Activated CD8-positive, alpha-beta memory T cell treated with anti-CD3 and anti-CD28 coated beads for 36 hours (primary cell): ENCODE results near the gene INPP5D. TPM values are rescaled to one million over a fixed set of nuclear protein-coding genes. Genes with fewer than 3 reads are reported as not detected.

ENCODE experiments used
- CTCF ChIA-PET: fragments of 350-600 bp; sonication (Branson Sonifier 250); formaldehyde crosslinking; loops from one replicate; lab custom pipeline; 2021; ENCODE audit warnings: antibody characterized with exemption; lab: Charles Lee
- POLR2A ChIA-PET: fragments of 350-600 bp; sonication (Branson Sonifier 250); formaldehyde crosslinking; loops from one replicate; lab custom pipeline; 2021; ENCODE audit warnings: antibody characterized with exemption; lab: Charles Lee
- total RNA-seq, 2 experiments: library from RNA; stranded (reverse); gene quantifications; one replicate each; pipeline ENCODE4 v1.2.3, GENCODE V29; 2021

Gene INPP5D
- total RNA-seq, 2 experiments from 2014 or later = 43.1 to 46.5 TPM

DNA sequence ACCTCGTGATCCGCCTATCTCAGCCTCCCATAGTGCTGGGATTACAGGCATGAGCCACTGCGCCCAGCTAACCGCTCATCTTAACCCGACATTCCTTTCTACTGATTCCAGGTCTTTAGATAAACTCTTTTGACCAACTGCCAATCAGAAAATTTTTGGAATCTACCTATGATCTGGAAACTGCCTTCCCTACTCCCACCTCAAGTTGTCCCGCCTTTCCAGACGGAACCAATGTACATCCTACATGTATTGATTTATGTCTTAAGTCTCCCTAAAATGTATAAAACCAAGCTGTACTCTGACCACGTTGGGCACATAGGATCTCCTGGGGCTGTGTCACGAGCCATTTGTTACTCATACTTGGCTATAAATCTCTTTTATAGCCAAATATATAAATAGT is 30.8 kb upstream of the INPP5D start:
- POLR2A ChIA-PET = no interaction called here
- CTCF ChIA-PET = interaction anchor here (1.0 to 1.3 kb wide), 4 partner anchors 31 to 154 kb away, joined by 3 to 4 read pairs (median 3); partner anchors contain the start of gene INPP5D

DNA sequence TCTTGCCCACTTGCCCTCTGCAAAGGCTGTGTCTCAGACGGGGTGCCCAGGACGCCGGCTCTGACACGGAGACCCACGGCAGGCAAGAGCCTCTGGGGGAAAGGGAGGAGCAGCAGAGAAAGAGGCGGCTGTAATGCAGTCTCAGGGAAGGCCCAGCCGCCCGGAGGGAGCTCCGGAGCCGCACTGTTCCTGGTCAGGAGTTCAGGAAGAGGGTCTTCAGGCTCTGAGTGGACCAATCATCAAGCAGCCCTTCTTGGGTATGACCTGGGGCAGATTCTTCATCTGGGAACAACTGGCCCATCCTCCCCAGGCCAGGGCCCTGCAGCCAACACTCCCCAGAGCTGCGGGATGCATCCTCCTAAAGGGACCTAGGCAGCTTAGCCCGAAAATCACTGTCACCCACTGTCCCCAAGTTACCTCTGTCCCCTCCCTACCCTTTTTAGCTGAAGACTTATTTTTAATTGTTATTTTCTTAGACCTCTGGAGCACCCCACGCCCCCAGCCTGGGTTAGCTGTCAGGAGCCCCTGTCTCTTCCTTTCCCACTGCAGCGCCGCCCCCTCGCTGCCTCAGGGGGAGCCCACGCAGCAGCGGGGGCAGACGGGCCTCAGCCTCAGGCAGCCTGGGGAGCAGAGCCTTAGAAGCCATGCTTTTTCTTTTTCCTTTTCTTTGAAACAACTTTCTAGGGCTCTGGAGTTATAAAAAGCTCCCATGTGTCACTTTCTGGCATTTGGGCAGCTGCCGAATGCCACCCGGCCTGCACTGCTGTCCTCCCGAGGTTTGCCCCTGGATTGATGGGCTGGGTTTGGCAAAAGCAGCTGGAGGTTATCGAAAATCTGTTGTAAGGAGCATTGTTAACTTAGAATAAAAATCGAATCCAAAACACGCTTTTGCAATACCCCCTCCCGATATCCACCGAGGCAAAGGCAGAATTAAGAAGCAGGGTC is 28.3 kb upstream of the INPP5D start:
- POLR2A ChIA-PET = no interaction called here
- CTCF ChIA-PET = no interaction called here

DNA sequence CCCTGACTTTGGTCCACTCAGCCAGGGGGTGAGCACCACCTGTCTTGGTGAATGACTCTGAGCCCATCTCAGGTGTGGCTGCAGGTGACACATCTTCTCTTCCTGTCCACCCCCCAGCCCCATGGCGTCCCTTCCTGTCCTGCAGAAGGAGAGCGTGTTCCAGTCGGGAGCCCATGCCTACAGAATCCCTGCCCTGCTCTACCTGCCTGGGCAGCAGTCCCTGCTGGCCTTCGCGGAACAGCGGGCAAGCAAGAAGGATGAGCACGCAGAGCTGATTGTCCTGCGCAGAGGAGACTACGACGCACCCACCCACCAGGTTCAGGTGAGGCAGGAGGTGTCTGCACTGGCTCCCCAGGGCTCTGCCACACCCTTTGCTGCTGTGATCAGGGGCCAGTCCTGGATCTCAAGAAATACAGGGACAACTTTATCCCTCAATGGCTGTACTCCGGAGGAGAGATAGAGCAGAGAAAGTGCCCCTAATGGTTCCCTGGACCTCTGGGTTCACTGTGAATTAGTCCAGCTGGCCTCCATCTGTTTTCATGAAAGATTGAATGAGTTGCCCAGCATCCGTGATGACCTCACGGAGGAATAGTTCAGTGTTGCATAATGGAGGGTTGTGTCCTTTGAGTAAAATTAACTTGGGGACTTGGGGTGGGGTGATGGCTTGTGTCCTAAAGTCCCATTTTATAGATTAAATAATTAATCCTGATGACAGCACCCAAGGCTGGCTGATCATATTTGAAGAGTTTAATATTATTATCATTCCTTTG is 27.4 kb upstream of the INPP5D start, which contains the start of gene NEU2:
NEU2 (plus strand) TSS at position 122 of the 770 bp plus-strand sequence; CDS start at position 122, 0 bp downstream.
- ChIA-PET CTCF (interaction anchor here (1.6 kb wide), 1 partner anchor 21 kb away, joined by 6 read pairs; no protein-coding TSS in a partner anchor), POLR2A (no interaction called here)

- CTCF ChIA-PET = interaction anchor here (0.8 to 1.6 kb wide), 2 partner anchors 20 to 44 kb away, joined by 5 to 6 read pairs; no protein-coding TSS in a partner anchor
- POLR2A ChIA-PET = no interaction called here
Measured at GRCh38 chr2:233033672-233034071, 26.5 kb upstream of the INPP5D start.

GRCh38 chr2:233034091-233034882 is 25.9 kb upstream of the INPP5D start:
- ChIA-PET POLR2A (no interaction called here), CTCF (interaction anchor here (0.8 to 1.6 kb wide), 2 partner anchors 19 to 44 kb away, joined by 5 to 6 read pairs; no protein-coding TSS in a partner anchor)

GRCh38 chr2:233035426-233036161 is 24.5 kb upstream of the INPP5D start:
- ChIA-PET POLR2A (no interaction called here), CTCF (no interaction called here)

GRCh38 chr2:233036162-233036838 is 23.8 kb upstream of the INPP5D start:
- POLR2A ChIA-PET = no interaction called here
- CTCF ChIA-PET = no interaction called here

GRCh38 chr2:233037078-233037477 is 23.1 kb upstream of the INPP5D start:
- CTCF ChIA-PET = interaction anchor here (0.9 kb wide), 1 partner anchor 16 kb away, joined by 5 read pairs; no protein-coding TSS in a partner anchor
- POLR2A ChIA-PET = no interaction called here

- CTCF ChIA-PET = no interaction called here
- POLR2A ChIA-PET = no interaction called here
Measured at GRCh38 chr2:233039212-233039845, 20.8 kb upstream of the INPP5D start.

GRCh38 chr2:233039846-233040530 is 20.2 kb upstream of the INPP5D start:
- ChIA-PET CTCF (no interaction called here), POLR2A (no interaction called here)

- CTCF ChIA-PET = no interaction called here
Measured at GRCh38 chr2:233040571-233040970, 19.6 kb upstream of the INPP5D start.

GRCh38 chr2:233041722-233042323 is 18.3 kb upstream of the INPP5D start:
- ChIA-PET CTCF (interaction anchor here (0.6 kb wide), 1 partner anchor 189 kb away, joined by 3 read pairs; no protein-coding TSS in a partner anchor), POLR2A (no interaction called here)

More at GRCh38 chr2:233040571-233040970, 19.6 kb upstream of the INPP5D start:
- POLR2A ChIA-PET = no interaction called here

GRCh38 chr2:233042549-233042948 is 17.6 kb upstream of the INPP5D start:
- ChIA-PET POLR2A (no interaction called here), CTCF (interaction anchor here (1.2 kb wide), 1 partner anchor 11 kb away, joined by 3 read pairs; no protein-coding TSS in a partner anchor)

DNA sequence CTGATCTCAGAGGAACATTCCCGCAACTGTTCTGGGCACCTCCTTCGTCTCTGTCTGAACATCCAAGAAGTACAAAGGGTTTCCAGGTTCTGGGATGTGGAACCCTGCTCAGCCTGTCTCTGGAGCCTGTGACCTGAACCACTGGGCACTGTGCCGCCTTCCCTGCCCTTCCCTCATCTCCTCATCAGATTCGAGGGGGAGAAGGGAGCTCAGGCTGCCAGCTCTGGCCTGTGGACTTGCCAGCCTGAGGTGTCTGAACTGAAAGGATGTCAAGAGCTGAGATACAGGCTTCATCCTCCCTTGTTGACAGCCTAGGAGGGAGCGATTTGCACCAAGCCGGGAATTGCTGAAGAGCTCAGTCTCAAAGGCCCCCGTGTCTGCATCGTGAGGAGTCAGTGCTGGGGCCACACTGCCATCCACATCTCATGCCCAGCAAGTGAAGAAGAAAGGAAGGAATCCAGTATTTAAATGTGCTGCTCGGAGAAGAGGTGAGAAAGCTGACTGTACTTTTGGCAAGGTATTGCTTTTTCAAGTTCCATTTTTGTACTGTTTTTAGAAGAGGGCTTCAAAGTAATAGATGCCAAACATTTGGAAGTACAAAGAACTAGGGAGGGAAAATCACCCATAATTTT is 15.1 kb upstream of the INPP5D start:
- ChIA-PET POLR2A (no interaction called here), CTCF (no interaction called here)

DNA sequence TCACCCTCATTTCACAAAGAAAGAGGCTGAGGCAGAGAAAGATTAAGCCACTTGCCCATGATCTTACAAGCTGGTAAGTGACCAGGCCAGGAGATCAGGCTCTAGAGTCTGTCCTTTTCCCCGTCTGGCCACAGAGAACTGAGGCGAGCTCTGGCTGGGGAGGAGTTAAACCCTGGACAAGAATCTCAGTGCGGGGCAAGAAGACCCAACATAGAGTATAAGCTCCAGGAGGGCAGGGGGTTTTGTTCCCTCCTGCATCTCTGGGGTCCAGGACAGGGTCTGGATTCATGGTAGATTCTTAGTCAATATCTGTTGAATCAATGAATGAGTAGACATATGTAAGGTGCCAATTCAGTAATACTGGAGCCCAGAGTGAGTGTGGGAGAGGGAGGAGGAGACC is 12.9 kb upstream of the INPP5D start:
- POLR2A ChIA-PET = interaction anchor here (0.6 kb wide), 1 partner anchor 50 kb away, joined by 3 read pairs; no protein-coding TSS in a partner anchor
- CTCF ChIA-PET = no interaction called here

DNA sequence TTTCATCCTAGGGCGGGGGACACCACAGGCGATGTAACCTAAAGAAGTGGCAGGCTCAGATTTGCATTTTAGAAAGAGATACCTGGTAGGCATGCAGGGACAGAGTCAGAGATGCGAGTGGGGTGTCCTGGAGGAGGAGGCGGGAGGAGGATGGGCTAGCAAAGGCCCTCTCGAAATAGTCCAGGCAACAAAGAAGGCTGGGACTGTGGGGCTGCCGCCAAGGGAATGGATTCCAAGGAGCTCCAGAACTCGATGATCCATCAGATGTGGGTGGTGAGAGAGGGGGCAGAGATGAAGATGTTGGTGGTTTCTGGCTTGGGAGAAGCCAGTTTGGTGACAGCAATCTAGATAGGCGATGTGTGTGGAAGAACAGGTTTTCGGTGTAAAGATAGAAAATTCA is 12.5 kb upstream of the INPP5D start:
- CTCF ChIA-PET = no interaction called here
- POLR2A ChIA-PET = interaction anchor here (0.6 kb wide), 1 partner anchor 50 kb away, joined by 3 read pairs; no protein-coding TSS in a partner anchor
